MCF 10A (cell line): ENCODE measurements around the gene HDGFL3. TPM values are rescaled to one million over a fixed set of nuclear protein-coding genes. Genes with fewer than 3 reads are reported as not detected.
"Not testable (repeated sequence)": the region's sequence is repeated elsewhere in the genome, so short reads cannot be mapped to it uniquely, and the experiment has no call there.

ENCODE experiments used
- BruUV-seq: library from RNA; stranded (reverse); fragments of 400-500 nt; replicated peaks from 2 replicates; lab custom pipeline; 2021; lab: Mats Ljungman, UMichigan
- CTCF ChIA-PET: fragments of 300-600 bp; sonication (Branson Sonifier 250); formaldehyde crosslinking; extraction: SDS; loops from one replicate; lab custom pipeline; 2021; ENCODE audit warnings: antibody characterized with exemption, inconsistent platforms; lab: Yijun Ruan, JAX
- POLR2A ChIA-PET: fragments of 300-600, 350-650 bp; sonication (Branson Sonifier 250); formaldehyde crosslinking; extraction: SDS; loops from one replicate; lab custom pipeline; 2020; ENCODE audit warnings: antibody characterized with exemption, inconsistent platforms; lab: Yijun Ruan, JAX
- DNase-seq: peaks from one replicate; pipeline ENCODE4 v3.0.0-alpha.2; 2018; ENCODE audit not compliant: unreplicated experiment
- H3K27ac Mint-ChIP-seq: one replicate; pipeline ENCODE4 v1.8.0; 2022; ENCODE audit warnings: mild to moderate bottlenecking, low read depth, mixed read lengths; ENCODE audit not compliant: unreplicated experiment
- H3K27me3 Mint-ChIP-seq: one replicate; pipeline ENCODE4 v1.8.0; 2022; ENCODE audit warnings: mixed read lengths; ENCODE audit not compliant: insufficient read depth, unreplicated experiment
- H3K36me3 Mint-ChIP-seq: one replicate; pipeline ENCODE4 v1.8.0; 2022; ENCODE audit warnings: mild to moderate bottlenecking, moderate library complexity, mixed read lengths; ENCODE audit not compliant: insufficient read depth, unreplicated experiment
- H3K4me1 Mint-ChIP-seq: one replicate; pipeline ENCODE4 v1.8.0; 2022; ENCODE audit warnings: mixed read lengths; ENCODE audit not compliant: insufficient read depth, unreplicated experiment
- H3K4me3 Mint-ChIP-seq: one replicate; pipeline ENCODE4 v1.8.0; 2022; ENCODE audit warnings: mild to moderate bottlenecking, moderate library complexity, mixed read lengths; ENCODE audit not compliant: unreplicated experiment
- H3K9me3 Mint-ChIP-seq: one replicate; pipeline ENCODE4 v1.8.0; 2022; ENCODE audit warnings: mixed read lengths; ENCODE audit not compliant: unreplicated experiment
- intact Hi-C: fragments of 100-400 bp; cut with micrococcal nuclease; formaldehyde crosslinking; loops from 2 replicates; pipeline ENCODE4 v1.14.1; 2022
- total RNA-seq: library from RNA; stranded (reverse); gene quantifications from 2 replicates; pipeline ENCODE4 v1.2.3, GENCODE V29; 2022
- TF ChIP-seq, protein P1 (sequence below): fragments of 200-600 bp; IDR thresholded peaks from one replicate; pipeline ENCODE4 v1.8.0; 2022; ENCODE audit warnings: antibody characterized with exemption, mild to moderate bottlenecking; ENCODE audit not compliant: unreplicated experiment

The HDGFL3 gene
- total RNA-seq, 1 experiment from 2014 or later, result 80.4 TPM

DNA sequence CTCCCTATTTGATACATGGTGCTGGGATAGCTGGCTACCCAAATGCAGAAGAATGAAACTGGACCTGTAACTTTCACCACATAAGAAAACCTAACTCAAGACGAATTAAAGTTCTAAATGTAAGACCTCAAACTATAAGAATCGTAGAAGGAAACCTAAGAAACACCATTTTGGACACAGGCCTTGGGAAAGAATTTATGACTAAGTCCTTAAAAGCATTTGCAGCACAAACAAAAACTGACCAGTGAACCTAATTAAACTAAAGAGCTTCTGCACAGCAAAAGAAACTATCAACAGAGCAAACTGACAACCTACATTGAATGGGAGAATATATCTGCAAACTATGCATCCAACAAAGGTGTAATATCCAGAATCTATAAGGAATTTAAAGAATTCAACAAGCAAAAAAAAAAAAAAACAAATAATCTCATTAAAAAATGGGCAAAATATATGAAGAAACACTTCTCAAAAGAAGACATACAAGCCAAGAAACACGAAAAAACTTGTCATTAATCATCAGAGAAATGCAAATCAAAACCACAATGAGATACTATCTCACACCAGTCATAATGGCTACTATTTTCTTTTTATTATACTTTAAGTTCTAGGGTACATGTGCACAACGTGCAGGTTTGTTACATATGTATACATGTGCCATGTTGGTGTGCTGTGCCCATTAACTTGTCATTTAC is 37.0 kb downstream of the HDGFL3 start:
- TF ChIP-seq, protein P1, sequence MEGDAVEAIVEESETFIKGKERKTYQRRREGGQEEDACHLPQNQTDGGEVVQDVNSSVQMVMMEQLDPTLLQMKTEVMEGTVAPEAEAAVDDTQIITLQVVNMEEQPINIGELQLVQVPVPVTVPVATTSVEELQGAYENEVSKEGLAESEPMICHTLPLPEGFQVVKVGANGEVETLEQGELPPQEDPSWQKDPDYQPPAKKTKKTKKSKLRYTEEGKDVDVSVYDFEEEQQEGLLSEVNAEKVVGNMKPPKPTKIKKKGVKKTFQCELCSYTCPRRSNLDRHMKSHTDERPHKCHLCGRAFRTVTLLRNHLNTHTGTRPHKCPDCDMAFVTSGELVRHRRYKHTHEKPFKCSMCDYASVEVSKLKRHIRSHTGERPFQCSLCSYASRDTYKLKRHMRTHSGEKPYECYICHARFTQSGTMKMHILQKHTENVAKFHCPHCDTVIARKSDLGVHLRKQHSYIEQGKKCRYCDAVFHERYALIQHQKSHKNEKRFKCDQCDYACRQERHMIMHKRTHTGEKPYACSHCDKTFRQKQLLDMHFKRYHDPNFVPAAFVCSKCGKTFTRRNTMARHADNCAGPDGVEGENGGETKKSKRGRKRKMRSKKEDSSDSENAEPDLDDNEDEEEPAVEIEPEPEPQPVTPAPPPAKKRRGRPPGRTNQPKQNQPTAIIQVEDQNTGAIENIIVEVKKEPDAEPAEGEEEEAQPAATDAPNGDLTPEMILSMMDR, result no peak
- Mint-ChIP-seq H3K4me1 (peaks cover 6% of the 10 kb centered on the region), H3K4me3 (no peak overlapping the region), H3K27me3 (no peaks in the 10 kb centered on the region), H3K36me3 (no peaks in the 10 kb centered on the region), H3K27ac (no peak overlapping the region), H3K9me3 (peaks cover 16% of the 10 kb centered on the region)
- intact Hi-C loops, result no loop called here
- ChIA-PET CTCF (interaction anchor here (1.1 kb wide), 1 partner anchor 78 kb away, joined by 3 read pairs; no protein-coding TSS in a partner anchor), POLR2A (no interaction called here)
- no peak for DNase-seq
- no TSS peak for BruUV-seq

DNA sequence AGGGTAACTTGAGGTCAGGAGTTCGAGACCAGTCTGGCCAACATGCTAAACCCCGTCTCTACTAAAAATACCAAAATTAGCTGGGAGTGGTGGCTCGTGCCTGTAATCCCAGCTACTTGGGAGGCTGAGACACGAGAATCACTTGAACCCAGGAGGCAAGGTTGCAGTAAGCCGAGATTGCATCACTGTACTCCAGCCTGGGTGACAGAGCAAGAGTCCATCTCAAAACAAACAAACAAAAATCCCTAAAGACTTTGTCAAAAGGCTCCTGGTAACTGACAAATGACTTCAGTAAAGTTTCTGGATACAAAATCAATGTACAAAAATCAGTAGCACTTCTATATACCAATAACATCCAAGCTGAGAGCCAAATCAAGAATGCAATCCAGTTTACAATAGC is 38.0 kb downstream of the HDGFL3 start:
- POLR2A ChIA-PET, H3K4me1 Mint-ChIP-seq, BruUV-seq, intact Hi-C loops, DNase-seq, H3K27me3 Mint-ChIP-seq, H3K36me3 Mint-ChIP-seq, H3K27ac Mint-ChIP-seq, H3K4me3 Mint-ChIP-seq, CTCF ChIA-PET: not testable (repeated sequence)
- peaks cover 23% of the 10 kb centered on the region for H3K9me3 Mint-ChIP-seq

DNA sequence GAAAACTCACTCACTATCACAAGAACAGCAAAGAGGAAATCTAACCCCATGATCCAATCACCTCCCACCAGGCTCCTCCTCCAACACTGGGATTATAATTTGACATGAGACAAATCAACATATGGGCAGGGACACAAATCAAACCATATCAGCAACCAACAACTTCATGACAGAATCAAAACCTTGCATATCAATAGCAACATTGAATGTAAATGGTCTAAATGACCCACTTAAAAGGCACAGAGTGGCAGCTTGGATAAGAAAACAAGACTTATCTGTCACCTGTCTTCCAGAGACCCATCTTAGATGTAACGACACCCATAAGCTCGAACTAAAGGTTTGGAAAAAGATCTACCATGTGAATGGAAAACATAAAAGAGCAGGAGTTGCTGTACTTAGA is 40.8 kb downstream of the HDGFL3 start:
- Mint-ChIP-seq H3K4me3 (no peak overlapping the region), H3K36me3 (peaks cover 7% of the 10 kb centered on the region), H3K9me3 (peaks cover 23% of the 10 kb centered on the region), H3K27ac (no peak overlapping the region), H3K27me3 (no peaks in the 10 kb centered on the region), H3K4me1 (peaks cover 13% of the 10 kb centered on the region)
- intact Hi-C loops, result no loop called here
- TF ChIP-seq, protein P1, result no peak
- ChIA-PET CTCF (interaction anchor here (0.6 to 0.7 kb wide), 2 partner anchors 14 to 282 kb away, joined by 4 read pairs; no protein-coding TSS in a partner anchor), POLR2A (no interaction called here)
- BruUV-seq, result no TSS peak
- no peak for DNase-seq

- no TSS peak for BruUV-seq
- Mint-ChIP-seq H3K27ac (no peak overlapping the region), H3K27me3 (no peaks in the 10 kb centered on the region), H3K36me3 (peaks cover 7% of the 10 kb centered on the region), H3K4me1 (peaks cover 13% of the 10 kb centered on the region), H3K9me3 (peaks cover 23% of the 10 kb centered on the region), H3K4me3 (no peak overlapping the region)
- TF ChIP-seq, protein P1, result no peak
- POLR2A ChIA-PET, result no interaction called here
- intact Hi-C loops, result no loop called here
- CTCF ChIA-PET, result interaction anchor here (0.6 kb wide), 1 partner anchor 299 kb away, joined by 3 read pairs; no protein-coding TSS in a partner anchor
- no peak for DNase-seq
Observed at GRCh38 chr15:83166218-83166617, 41.4 kb downstream of the HDGFL3 start.
